Neural progenitor cell (in vitro differentiated cells): ENCODE measurements around the gene OR13C5. TPM values are rescaled to one million over a fixed set of nuclear protein-coding genes. Genes with fewer than 3 reads are reported as not detected.

Experiments
- DNase-seq: peaks from one replicate; pipeline ENCODE4 v3.0.0-alpha.2; 2016; ENCODE audit warnings: low spot score
- H2AFZ ChIP-seq: fragments of 200-600 bp; sonication (generic); replicated peaks from 2 replicates; pipeline ENCODE4 v1.6.1; 2016; ENCODE audit warnings: antibody characterized with exemption
- H3F3A ChIP-seq: fragments of 200-600 bp; sonication (generic); 2 replicates; pipeline ENCODE4 v1.6.1; 2016; ENCODE audit warnings: antibody characterized with exemption, low read depth
- H3K27ac ChIP-seq: fragments of 200-600 bp; sonication (generic); 2 replicates; pipeline ENCODE4 v1.5.1; 2016; ENCODE audit warnings: mild to moderate bottlenecking
- H3K27me3 ChIP-seq: fragments of 200-600 bp; sonication (generic); 2 replicates; pipeline ENCODE4 v1.6.1; 2016; ENCODE audit warnings: mild to moderate bottlenecking, moderate library complexity
- H3K36me3 ChIP-seq: fragments of 200-600 bp; sonication (generic); 2 replicates; pipeline ENCODE4 v1.5.1; 2016
- H3K4me1 ChIP-seq: fragments of 200-600 bp; sonication (generic); 2 replicates; pipeline ENCODE4 v1.6.1; 2016; ENCODE audit warnings: mixed run types
- H3K4me2 ChIP-seq: fragments of 200-600 bp; sonication (generic); 2 replicates; pipeline ENCODE4 v1.6.1; 2016
- H3K4me3 ChIP-seq: fragments of 200-600 bp; sonication (generic); 2 replicates; pipeline ENCODE4 v1.5.1; 2016
- H3K79me2 ChIP-seq: fragments of 200-600 bp; sonication (generic); 2 replicates; pipeline ENCODE4 v1.6.1; 2016; ENCODE audit warnings: low read depth
- H3K9ac ChIP-seq: fragments of 200-600 bp; sonication (generic); 2 replicates; pipeline ENCODE4 v1.6.1; 2016
- H3K9me3 ChIP-seq: fragments of 200-600 bp; sonication (generic); 2 replicates; pipeline ENCODE4 v1.5.1; 2016; ENCODE audit warnings: low read depth
- H4K20me1 ChIP-seq: fragments of 200-600 bp; sonication (generic); 2 replicates; pipeline ENCODE4 v1.6.1; 2016; ENCODE audit warnings: low read depth
- H3K27ac Mint-ChIP-seq: 3 replicates; pipeline ENCODE4 v1.8.0; 2021; ENCODE audit warnings: mixed read lengths
- H3K27me3 Mint-ChIP-seq: 2 replicates; pipeline ENCODE4 v1.8.0; 2022; ENCODE audit warnings: low read depth, mild to moderate bottlenecking, inconsistent platforms, moderate library complexity, mixed read lengths; ENCODE audit not compliant: insufficient read depth
- H3K36me3 Mint-ChIP-seq: 3 replicates; pipeline ENCODE4 v1.8.0; 2021; ENCODE audit warnings: mixed read lengths
- H3K4me1 Mint-ChIP-seq: 3 replicates; pipeline ENCODE4 v1.8.0; 2021; ENCODE audit warnings: mixed read lengths
- H3K4me3 Mint-ChIP-seq: 3 replicates; pipeline ENCODE4 v1.8.0; 2021; ENCODE audit warnings: mild to moderate bottlenecking, moderate library complexity, mixed read lengths
- H3K9me3 Mint-ChIP-seq: 3 replicates; pipeline ENCODE4 v1.8.0; 2020; ENCODE audit warnings: mixed read lengths
- EZH2 ChIP-seq: fragments of 200-600 bp; sonication (generic); IDR thresholded peaks from 2 replicates; pipeline ENCODE4 v1.6.1; 2017; ENCODE audit warnings: antibody characterized with exemption, mild to moderate bottlenecking, moderate library complexity
- EZH2phosphoT487 ChIP-seq: fragments of 200-600 bp; sonication (generic); IDR thresholded peaks from 2 replicates; pipeline ENCODE4 v1.6.1; 2017; ENCODE audit warnings: antibody characterized with exemption
- total RNA-seq: library from RNA; depleted of rRNA; stranded (reverse); fragments of >200 nt; gene quantifications from 2 replicates; pipeline ENCODE4 v1.2.3, GENCODE V29; 2015; ENCODE audit warnings: low replicate concordance
- TF ChIP-seq, protein P1 (sequence below): fragments of 200-600 bp; sonication (generic); IDR thresholded peaks from 2 replicates; pipeline ENCODE4 v1.5.1; 2017; ENCODE audit warnings: antibody characterized with exemption, mild to moderate bottlenecking

The OR13C5 gene
- total RNA-seq, 1 donor from 2014 or later: not detected

DNA sequence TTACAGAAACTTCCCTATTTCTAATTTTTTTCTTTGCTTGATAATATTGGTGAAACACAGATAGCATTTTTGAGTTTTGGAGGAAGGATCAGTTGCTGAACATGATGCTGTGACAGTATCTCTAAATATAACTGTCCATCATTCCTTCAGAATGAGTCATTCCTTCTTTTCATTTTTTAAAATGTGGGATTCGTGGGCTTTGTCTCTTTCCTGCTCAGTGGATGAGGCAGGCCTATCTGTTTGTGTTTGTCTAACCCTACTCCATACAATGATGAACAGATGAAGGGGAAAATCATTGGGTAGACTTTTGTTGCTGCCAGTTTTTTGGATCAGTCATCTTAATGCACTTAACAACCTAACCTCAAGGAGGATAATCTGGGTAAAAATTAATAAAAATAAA is 46.0 kb downstream of the OR13C5 start:
- no peaks in the 10 kb centered on the region for H3K4me1 ChIP-seq
- no peak overlapping the region for H3K4me2 ChIP-seq
- H3K4me3 ChIP-seq: no peak overlapping the region
- Mint-ChIP-seq H3K4me3 (no peak overlapping the region), H3K9me3 (peaks cover 5% of the 10 kb centered on the region), H3K4me1 (no peaks in the 10 kb centered on the region), H3K36me3 (no peaks in the 10 kb centered on the region), H3K27ac (no peak overlapping the region), H3K27me3 (no peaks in the 10 kb centered on the region)
- no peak overlapping the region for H3K27ac ChIP-seq
- no peaks in the 10 kb centered on the region for H3K9me3 ChIP-seq
- H4K20me1 ChIP-seq: no peaks in the 10 kb centered on the region
- no peak overlapping the region for H2AFZ ChIP-seq
- no peak overlapping the region for H3K9ac ChIP-seq
- no peaks in the 10 kb centered on the region for H3K27me3 ChIP-seq
- no peaks in the 10 kb centered on the region for H3F3A ChIP-seq
- TF ChIP-seq EZH2phosphoT487 (no peak), EZH2 (no peak)
- TF ChIP-seq, protein P1, sequence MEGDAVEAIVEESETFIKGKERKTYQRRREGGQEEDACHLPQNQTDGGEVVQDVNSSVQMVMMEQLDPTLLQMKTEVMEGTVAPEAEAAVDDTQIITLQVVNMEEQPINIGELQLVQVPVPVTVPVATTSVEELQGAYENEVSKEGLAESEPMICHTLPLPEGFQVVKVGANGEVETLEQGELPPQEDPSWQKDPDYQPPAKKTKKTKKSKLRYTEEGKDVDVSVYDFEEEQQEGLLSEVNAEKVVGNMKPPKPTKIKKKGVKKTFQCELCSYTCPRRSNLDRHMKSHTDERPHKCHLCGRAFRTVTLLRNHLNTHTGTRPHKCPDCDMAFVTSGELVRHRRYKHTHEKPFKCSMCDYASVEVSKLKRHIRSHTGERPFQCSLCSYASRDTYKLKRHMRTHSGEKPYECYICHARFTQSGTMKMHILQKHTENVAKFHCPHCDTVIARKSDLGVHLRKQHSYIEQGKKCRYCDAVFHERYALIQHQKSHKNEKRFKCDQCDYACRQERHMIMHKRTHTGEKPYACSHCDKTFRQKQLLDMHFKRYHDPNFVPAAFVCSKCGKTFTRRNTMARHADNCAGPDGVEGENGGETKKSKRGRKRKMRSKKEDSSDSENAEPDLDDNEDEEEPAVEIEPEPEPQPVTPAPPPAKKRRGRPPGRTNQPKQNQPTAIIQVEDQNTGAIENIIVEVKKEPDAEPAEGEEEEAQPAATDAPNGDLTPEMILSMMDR: no peak
- H3K36me3 ChIP-seq: no peaks in the 10 kb centered on the region
- H3K79me2 ChIP-seq: no peaks in the 10 kb centered on the region
- no peak for DNase-seq

Other genes starting within 250 kb of the OR13C5 start
- gene OR13F1, start 95.2 kb downstream of the OR13C5 start, total RNA-seq: not detected in 2 replicates
- not detected in 2 replicates for gene OR13C4, start 72.2 kb downstream of the OR13C5 start, total RNA-seq
- not detected in 2 replicates for gene OR13C3, start 62.6 kb downstream of the OR13C5 start, total RNA-seq
- gene OR13C8, start 30.2 kb downstream of the OR13C5 start, total RNA-seq: not detected in 2 replicates
- not detected in 2 replicates for gene OR13C2, start 6.2 kb upstream of the OR13C5 start, total RNA-seq
- gene OR13C9, start 18.8 kb upstream of the OR13C5 start, total RNA-seq: not detected in 2 replicates
- not detected in 2 replicates for gene OR13D1, start 95.1 kb upstream of the OR13C5 start, total RNA-seq
- gene NIPSNAP3A, start 148.3 kb upstream of the OR13C5 start, total RNA-seq: 31.9 and 55.3 TPM in 2 replicates
- 1.3 and 2.1 TPM in 2 replicates for gene NIPSNAP3B, start 164.7 kb upstream of the OR13C5 start, total RNA-seq